ENCODE data around the gene KCNK3.

Gene KCNK3

GRCh38 chr2:26685989-26686839 lies 6.3 kb upstream of the KCNK3 start:
- H3K27me3 ChIP-seq (ENCODE audit: insufficient read depth, low read length), result peaks cover 18% of the 10 kb centered on the region
- H3K36me3 ChIP-seq (ENCODE audit: insufficient read depth, low read length), result no peaks in the 10 kb centered on the region
- H3K4me1 ChIP-seq (ENCODE audit: insufficient read depth, low read length), result peaks cover 16% of the 10 kb centered on the region
- no peak overlapping the region for H3K4me3 ChIP-seq (ENCODE audit: low read length)
- peaks cover 2% of the 10 kb centered on the region for H3K9me3 ChIP-seq (ENCODE audit: low read length)
- no peak overlapping the region for H2AFZ ChIP-seq (ENCODE audit: low read depth, low read length)

DNA sequence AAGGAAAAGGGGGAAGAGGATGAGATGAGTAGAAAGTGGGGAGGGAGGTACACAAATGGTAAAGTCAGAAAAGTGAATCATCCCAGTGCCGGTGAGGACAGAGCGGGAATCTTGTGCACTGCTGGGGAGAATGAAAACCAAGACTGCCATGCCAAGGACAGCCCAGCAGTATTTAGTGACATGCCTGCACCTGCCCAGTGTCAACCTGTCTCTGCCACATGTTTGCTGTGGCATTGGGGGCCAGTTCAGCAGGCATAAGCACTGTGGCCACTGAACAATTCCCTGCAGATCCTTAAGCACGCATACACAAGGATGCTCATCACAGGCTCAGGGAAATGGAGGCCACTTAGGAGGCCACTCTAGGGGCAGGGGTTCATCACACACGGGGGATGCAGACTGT lies 5.2 kb upstream of the KCNK3 start:
- H3K36me3 ChIP-seq (ENCODE audit: insufficient read depth, low read length), result no peaks in the 10 kb centered on the region
- peaks cover 22% of the 10 kb centered on the region for H3K4me1 ChIP-seq (ENCODE audit: insufficient read depth, low read length)
- no peak overlapping the region for H3K4me3 ChIP-seq (ENCODE audit: low read length)
- peaks cover 16% of the 10 kb centered on the region for H3K27me3 ChIP-seq (ENCODE audit: insufficient read depth, low read length)
- peaks cover under 1% of the 10 kb centered on the region for H3K9me3 ChIP-seq (ENCODE audit: low read length)
- H2AFZ ChIP-seq (ENCODE audit: low read depth, low read length), result no peak overlapping the region

DNA sequence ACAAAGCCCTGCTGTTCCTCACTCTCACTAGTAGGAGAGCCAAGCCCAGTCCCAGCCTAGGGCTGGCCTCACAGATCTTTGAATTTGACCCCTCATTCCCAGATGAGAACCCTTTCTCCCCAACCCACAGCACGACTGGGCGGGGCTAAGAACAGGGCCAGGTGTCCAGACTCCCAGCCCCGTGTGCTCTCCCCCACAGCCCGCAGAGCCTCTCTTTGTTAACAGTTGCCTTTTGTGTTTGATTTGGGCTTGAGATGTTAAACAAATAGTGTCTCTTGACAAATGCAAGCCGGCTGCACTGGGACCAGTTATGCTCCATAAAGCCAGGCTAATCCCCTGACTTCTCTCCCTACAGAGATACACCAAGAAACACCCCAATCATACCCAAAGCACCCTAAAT lies 4.7 kb upstream of the KCNK3 start:
- Histone ChIP-seq H3K27me3 (ENCODE audit: insufficient read depth, low read length) (peaks cover 15% of the 10 kb centered on the region), H3K36me3 (ENCODE audit: insufficient read depth, low read length) (no peaks in the 10 kb centered on the region), H3K9me3 (ENCODE audit: low read length) (no peaks in the 10 kb centered on the region), H2AFZ (ENCODE audit: low read depth, low read length) (no peak overlapping the region), H3K4me1 (ENCODE audit: insufficient read depth, low read length) (peaks cover 22% of the 10 kb centered on the region), H3K4me3 (ENCODE audit: low read length) (no peak overlapping the region)

- no peaks in the 10 kb centered on the region for H3K36me3 ChIP-seq (ENCODE audit: insufficient read depth, low read length)
- H3K27me3 ChIP-seq (ENCODE audit: insufficient read depth, low read length), result peaks cover 13% of the 10 kb centered on the region
- H3K9me3 ChIP-seq (ENCODE audit: low read length), result no peaks in the 10 kb centered on the region
- H3K4me3 ChIP-seq (ENCODE audit: low read length), result no peak overlapping the region
- peaks cover 27% of the 10 kb centered on the region for H3K4me1 ChIP-seq (ENCODE audit: insufficient read depth, low read length)
- no peak overlapping the region for H2AFZ ChIP-seq (ENCODE audit: low read depth, low read length)
These were observed 1.4 kb upstream of the KCNK3 start for GRCh38 chr2:26691161-26691560.

- no peaks in the 10 kb centered on the region for H3K9me3 ChIP-seq (ENCODE audit: low read length)
- H3K27me3 ChIP-seq (ENCODE audit: insufficient read depth, low read length), result peaks cover 13% of the 10 kb centered on the region
- no peaks in the 10 kb centered on the region for H3K36me3 ChIP-seq (ENCODE audit: insufficient read depth, low read length)
- H3K4me3 ChIP-seq (ENCODE audit: low read length), result peak overlapping the region; percentile 44
- H2AFZ ChIP-seq (ENCODE audit: low read depth, low read length), result no peak overlapping the region
- H3K4me1 ChIP-seq (ENCODE audit: insufficient read depth, low read length), result peaks cover 21% of the 10 kb centered on the region
These were observed 642 bp upstream of the KCNK3 start for GRCh38 chr2:26691881-26692278.

GRCh38 chr2:26692897-26693849 lies 651 bp downstream of the KCNK3 start:
- peak overlapping the region; percentile 54 for H3K4me3 ChIP-seq (ENCODE audit: low read length)
- H3K4me1 ChIP-seq (ENCODE audit: insufficient read depth, low read length), result peaks cover 13% of the 10 kb centered on the region
- H3K9me3 ChIP-seq (ENCODE audit: low read length), result no peaks in the 10 kb centered on the region
- H3K36me3 ChIP-seq (ENCODE audit: insufficient read depth, low read length), result no peaks in the 10 kb centered on the region
- peak overlapping the region; percentile 51 for H2AFZ ChIP-seq (ENCODE audit: low read depth, low read length)
- peaks cover 7% of the 10 kb centered on the region for H3K27me3 ChIP-seq (ENCODE audit: insufficient read depth, low read length)

DNA sequence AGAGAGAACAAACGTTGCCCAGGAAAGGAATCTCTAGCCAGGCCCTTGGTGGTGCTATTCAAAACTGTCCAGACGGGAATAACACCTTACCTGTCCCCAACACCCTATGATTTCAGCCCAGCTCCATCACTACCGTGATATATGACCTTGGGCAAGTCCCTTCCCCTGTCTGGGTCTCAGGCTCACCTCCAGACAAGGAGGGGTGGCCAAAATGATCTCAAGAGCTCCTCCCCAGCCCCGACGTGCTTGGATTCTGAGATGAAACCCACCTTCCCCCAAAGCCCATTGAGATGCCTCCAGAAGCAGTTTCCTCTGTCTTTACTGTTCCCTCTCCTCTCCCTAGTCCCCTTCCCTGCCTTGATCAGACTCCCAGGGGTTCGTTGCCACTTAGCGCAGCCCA lies 1.5 kb downstream of the KCNK3 start:
- Histone ChIP-seq H3K9me3 (ENCODE audit: low read length) (no peaks in the 10 kb centered on the region), H3K4me1 (ENCODE audit: insufficient read depth, low read length) (peaks cover 13% of the 10 kb centered on the region), H3K4me3 (ENCODE audit: low read length) (peak overlapping the region; percentile 54), H3K27me3 (ENCODE audit: insufficient read depth, low read length) (peaks cover 7% of the 10 kb centered on the region), H3K36me3 (ENCODE audit: insufficient read depth, low read length) (no peaks in the 10 kb centered on the region), H2AFZ (ENCODE audit: low read depth, low read length) (no peak overlapping the region)

GRCh38 chr2:26696351-26696816 lies 3.9 kb downstream of the KCNK3 start:
- no peak overlapping the region for H3K4me3 ChIP-seq (ENCODE audit: low read length)
- H2AFZ ChIP-seq (ENCODE audit: low read depth, low read length), result no peak overlapping the region
- H3K9me3 ChIP-seq (ENCODE audit: low read length), result no peaks in the 10 kb centered on the region
- H3K27me3 ChIP-seq (ENCODE audit: insufficient read depth, low read length), result peaks cover 3% of the 10 kb centered on the region
- H3K36me3 ChIP-seq (ENCODE audit: insufficient read depth, low read length), result no peaks in the 10 kb centered on the region
- peaks cover 13% of the 10 kb centered on the region for H3K4me1 ChIP-seq (ENCODE audit: insufficient read depth, low read length)

DNA sequence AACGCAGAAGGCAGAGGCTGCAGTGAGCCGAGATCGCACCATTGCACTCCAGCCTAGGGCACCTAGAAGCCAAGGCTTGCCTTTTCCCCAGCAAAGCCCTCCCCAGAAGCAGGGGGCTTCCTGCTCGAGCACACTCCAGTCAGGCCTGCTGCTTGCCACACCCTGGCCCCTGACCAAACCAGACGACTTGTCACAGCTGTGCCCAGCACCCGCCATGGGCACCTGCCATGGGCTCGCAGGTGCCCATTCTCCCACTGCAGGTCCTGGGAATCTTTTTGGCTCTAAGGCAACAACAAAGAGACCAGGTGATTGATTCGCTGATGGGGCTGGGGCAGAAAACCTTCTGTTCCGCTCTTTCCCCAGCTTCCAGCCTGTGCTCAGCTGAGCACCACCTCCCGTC lies 4.9 kb downstream of the KCNK3 start:
- Histone ChIP-seq H2AFZ (ENCODE audit: low read depth, low read length) (no peak overlapping the region), H3K36me3 (ENCODE audit: insufficient read depth, low read length) (no peaks in the 10 kb centered on the region), H3K27me3 (ENCODE audit: insufficient read depth, low read length) (peaks cover 3% of the 10 kb centered on the region), H3K4me1 (ENCODE audit: insufficient read depth, low read length) (peaks cover 8% of the 10 kb centered on the region), H3K4me3 (ENCODE audit: low read length) (no peak overlapping the region), H3K9me3 (ENCODE audit: low read length) (no peaks in the 10 kb centered on the region)

- H3K9me3 ChIP-seq (ENCODE audit: low read length), result no peaks in the 10 kb centered on the region
- H3K4me1 ChIP-seq (ENCODE audit: insufficient read depth, low read length), result no peaks in the 10 kb centered on the region
- H3K27me3 ChIP-seq (ENCODE audit: insufficient read depth, low read length), result no peaks in the 10 kb centered on the region
- no peaks in the 10 kb centered on the region for H3K36me3 ChIP-seq (ENCODE audit: insufficient read depth, low read length)
- no peak overlapping the region for H3K4me3 ChIP-seq (ENCODE audit: low read length)
- H2AFZ ChIP-seq (ENCODE audit: low read depth, low read length), result no peak overlapping the region
These were observed 6.8 kb downstream of the KCNK3 start for GRCh38 chr2:26699295-26699694.

DNA sequence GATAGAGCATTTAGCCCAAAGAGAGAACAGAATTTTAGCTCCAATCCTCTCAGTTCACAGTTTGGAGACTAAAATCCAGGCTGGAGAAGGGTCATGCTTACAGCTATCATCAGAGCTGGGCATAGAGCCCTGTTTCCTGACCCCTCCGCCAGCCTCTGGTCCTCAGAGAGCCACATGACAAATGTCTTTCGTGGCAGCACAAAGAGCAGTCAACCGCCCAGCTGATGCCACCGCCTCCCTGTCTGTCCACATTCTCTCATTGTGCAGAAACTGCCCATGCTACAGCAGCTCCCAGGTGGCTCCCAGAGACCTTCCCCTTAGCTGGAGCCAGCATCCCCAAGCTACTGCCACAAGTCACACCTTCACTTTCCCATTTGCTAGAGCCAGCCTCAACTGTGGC lies 7.6 kb downstream of the KCNK3 start:
- H2AFZ ChIP-seq (ENCODE audit: low read depth, low read length), result no peak overlapping the region
- no peaks in the 10 kb centered on the region for H3K4me1 ChIP-seq (ENCODE audit: insufficient read depth, low read length)
- no peaks in the 10 kb centered on the region for H3K27me3 ChIP-seq (ENCODE audit: insufficient read depth, low read length)
- H3K4me3 ChIP-seq (ENCODE audit: low read length), result no peak overlapping the region
- no peaks in the 10 kb centered on the region for H3K36me3 ChIP-seq (ENCODE audit: insufficient read depth, low read length)
- H3K9me3 ChIP-seq (ENCODE audit: low read length), result no peaks in the 10 kb centered on the region

- H3K4me1 ChIP-seq (ENCODE audit: insufficient read depth, low read length), result no peaks in the 10 kb centered on the region
- H3K4me3 ChIP-seq (ENCODE audit: low read length), result no peak overlapping the region
- no peak overlapping the region for H2AFZ ChIP-seq (ENCODE audit: low read depth, low read length)
- no peaks in the 10 kb centered on the region for H3K9me3 ChIP-seq (ENCODE audit: low read length)
- H3K36me3 ChIP-seq (ENCODE audit: insufficient read depth, low read length), result no peaks in the 10 kb centered on the region
- H3K27me3 ChIP-seq (ENCODE audit: insufficient read depth, low read length), result no peaks in the 10 kb centered on the region
These were observed 9.1 kb downstream of the KCNK3 start for GRCh38 chr2:26701596-26701995.

DNA sequence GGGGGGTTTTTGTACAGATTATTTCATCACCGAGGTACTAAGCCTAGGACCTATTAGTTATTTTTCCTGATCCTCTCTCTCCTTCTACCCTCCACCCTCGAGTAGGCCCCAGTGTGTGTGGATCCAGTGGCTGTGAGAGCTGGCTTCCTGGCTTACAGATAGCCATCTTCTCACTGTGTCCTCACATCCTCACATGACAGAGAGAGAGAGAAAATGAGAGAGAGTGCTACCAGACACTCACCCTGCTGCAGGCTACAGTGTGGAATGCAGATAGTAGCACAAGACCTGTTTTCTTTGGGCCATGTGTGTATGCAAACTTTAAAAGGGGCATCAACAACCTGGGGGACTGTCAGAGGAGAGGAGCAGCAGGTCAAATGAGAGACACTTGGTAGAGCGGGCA lies 9.5 kb downstream of the KCNK3 start:
- no peaks in the 10 kb centered on the region for H3K9me3 ChIP-seq (ENCODE audit: low read length)
- no peaks in the 10 kb centered on the region for H3K4me1 ChIP-seq (ENCODE audit: insufficient read depth, low read length)
- H3K27me3 ChIP-seq (ENCODE audit: insufficient read depth, low read length), result no peaks in the 10 kb centered on the region
- no peak overlapping the region for H3K4me3 ChIP-seq (ENCODE audit: low read length)
- no peaks in the 10 kb centered on the region for H3K36me3 ChIP-seq (ENCODE audit: insufficient read depth, low read length)
- H2AFZ ChIP-seq (ENCODE audit: low read depth, low read length), result no peak overlapping the region
